Right lobe of liver (tissue), 4 donors: Measurements from ENCODE around the gene MAP3K5.

Experiments
- CTCF ChIP-seq, 4 donors: fragments of 200-600 bp in 3 of 4; fragments of 450-650 bp in 1 of 4; IDR thresholded peaks; one replicate each; pipeline versions ENCODE4 v1.5.1 to v1.8.0; 2016 to 2022; ENCODE audit warnings: antibody characterized with exemption in 4 of 4, mild to moderate bottlenecking in 2 of 4
- POLR2A ChIP-seq: fragments of 450-650 bp; IDR thresholded peaks from one replicate; pipeline ENCODE4 v1.6.1; 2017; ENCODE audit warnings: antibody characterized with exemption, mild to moderate bottlenecking
- donor health status: DM: no; HTN: no; CAD: no.
- donor health status: DM: no; HTN: no; CAD: no.
- donor health status: DM: no; HTN: yes; CAD: no.

- no peak for TF ChIP-seq POLR2A
- TF ChIP-seq CTCF (IDR thresholded peaks at IDR 0.05), result no peak
Observed at GRCh38 chr6:136594671-136595070, 197.6 kb downstream of the MAP3K5 start.
